Measurements from ENCODE around the gene DIAPH3. TPM values are rescaled to one million over a fixed set of nuclear protein-coding genes. Genes with fewer than 3 reads are reported as not detected.

The DIAPH3 gene
- polyA plus RNA-seq, 1 of the 3 experiments (the other 2 are of a cell fraction): 5.4 TPM

DNA sequence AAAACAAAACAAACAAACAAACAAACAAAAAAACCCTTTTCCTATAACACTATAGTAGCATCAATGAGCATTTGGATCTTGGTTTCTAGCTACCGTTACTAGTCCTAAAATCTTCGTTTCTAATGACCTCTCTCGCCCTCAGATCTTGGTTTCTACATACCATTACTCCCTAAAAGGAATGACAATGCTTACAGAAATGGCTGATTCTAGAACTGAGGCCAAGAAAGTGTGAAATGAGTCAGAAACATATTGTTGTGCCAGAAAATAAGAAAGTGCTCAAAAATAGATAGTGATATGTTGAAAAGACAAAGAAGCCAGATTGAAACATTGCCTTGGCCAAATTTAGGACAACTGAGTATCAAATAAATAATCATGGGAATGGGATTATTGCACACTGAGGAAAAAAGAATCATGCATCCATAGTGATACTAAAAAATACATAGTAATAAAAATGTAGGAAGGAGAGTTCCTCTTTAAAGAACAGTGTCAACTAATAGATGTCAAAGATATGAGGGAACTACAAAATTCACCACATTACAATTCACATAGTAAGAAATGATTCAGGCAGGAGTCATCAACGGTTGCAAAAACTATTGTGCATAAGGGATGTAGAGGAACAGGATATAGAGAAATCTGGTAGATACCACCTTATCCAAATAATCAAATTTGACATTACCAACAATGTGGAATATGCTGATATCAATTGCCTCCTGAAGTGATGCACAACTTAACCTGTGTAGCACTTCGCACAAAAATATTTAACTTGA is 386.6 kb downstream of the DIAPH3 start (continued):
- TF ChIP-seq, protein P1, sequence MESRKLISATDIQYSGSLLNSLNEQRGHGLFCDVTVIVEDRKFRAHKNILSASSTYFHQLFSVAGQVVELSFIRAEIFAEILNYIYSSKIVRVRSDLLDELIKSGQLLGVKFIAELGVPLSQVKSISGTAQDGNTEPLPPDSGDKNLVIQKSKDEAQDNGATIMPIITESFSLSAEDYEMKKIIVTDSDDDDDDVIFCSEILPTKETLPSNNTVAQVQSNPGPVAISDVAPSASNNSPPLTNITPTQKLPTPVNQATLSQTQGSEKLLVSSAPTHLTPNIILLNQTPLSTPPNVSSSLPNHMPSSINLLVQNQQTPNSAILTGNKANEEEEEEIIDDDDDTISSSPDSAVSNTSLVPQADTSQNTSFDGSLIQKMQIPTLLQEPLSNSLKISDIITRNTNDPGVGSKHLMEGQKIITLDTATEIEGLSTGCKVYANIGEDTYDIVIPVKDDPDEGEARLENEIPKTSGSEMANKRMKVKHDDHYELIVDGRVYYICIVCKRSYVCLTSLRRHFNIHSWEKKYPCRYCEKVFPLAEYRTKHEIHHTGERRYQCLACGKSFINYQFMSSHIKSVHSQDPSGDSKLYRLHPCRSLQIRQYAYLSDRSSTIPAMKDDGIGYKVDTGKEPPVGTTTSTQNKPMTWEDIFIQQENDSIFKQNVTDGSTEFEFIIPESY (IDR thresholded peaks at IDR 0.05; ENCODE audit: borderline replicate concordance, low read depth): peak; percentile 44; the same call in 1 of the 2 replicates
- TF ChIP-seq NFIC (IDR thresholded peaks at IDR 0.05; ENCODE audit: borderline replicate concordance) (peak; percentile 73), TCF12 (IDR thresholded peaks at IDR 0.05) (peak; percentile 91), YY1 (IDR thresholded peaks at IDR 0.05; ENCODE audit: low read depth) (0 out of 2 replicates have a peak, but pooled peaks have one; percentile 62), MEF2A (IDR thresholded peaks at IDR 0.05; ENCODE audit: borderline replicate concordance, low read depth) (no peak; the same call in 1 of the 2 replicates)
- TF ChIP-seq, protein P2, sequence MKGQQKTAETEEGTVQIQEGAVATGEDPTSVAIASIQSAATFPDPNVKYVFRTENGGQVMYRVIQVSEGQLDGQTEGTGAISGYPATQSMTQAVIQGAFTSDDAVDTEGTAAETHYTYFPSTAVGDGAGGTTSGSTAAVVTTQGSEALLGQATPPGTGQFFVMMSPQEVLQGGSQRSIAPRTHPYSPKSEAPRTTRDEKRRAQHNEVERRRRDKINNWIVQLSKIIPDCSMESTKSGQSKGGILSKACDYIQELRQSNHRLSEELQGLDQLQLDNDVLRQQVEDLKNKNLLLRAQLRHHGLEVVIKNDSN (IDR thresholded peaks at IDR 0.05; ENCODE audit: borderline replicate concordance, low read depth): no peak
- TF ChIP-seq, protein P3, sequence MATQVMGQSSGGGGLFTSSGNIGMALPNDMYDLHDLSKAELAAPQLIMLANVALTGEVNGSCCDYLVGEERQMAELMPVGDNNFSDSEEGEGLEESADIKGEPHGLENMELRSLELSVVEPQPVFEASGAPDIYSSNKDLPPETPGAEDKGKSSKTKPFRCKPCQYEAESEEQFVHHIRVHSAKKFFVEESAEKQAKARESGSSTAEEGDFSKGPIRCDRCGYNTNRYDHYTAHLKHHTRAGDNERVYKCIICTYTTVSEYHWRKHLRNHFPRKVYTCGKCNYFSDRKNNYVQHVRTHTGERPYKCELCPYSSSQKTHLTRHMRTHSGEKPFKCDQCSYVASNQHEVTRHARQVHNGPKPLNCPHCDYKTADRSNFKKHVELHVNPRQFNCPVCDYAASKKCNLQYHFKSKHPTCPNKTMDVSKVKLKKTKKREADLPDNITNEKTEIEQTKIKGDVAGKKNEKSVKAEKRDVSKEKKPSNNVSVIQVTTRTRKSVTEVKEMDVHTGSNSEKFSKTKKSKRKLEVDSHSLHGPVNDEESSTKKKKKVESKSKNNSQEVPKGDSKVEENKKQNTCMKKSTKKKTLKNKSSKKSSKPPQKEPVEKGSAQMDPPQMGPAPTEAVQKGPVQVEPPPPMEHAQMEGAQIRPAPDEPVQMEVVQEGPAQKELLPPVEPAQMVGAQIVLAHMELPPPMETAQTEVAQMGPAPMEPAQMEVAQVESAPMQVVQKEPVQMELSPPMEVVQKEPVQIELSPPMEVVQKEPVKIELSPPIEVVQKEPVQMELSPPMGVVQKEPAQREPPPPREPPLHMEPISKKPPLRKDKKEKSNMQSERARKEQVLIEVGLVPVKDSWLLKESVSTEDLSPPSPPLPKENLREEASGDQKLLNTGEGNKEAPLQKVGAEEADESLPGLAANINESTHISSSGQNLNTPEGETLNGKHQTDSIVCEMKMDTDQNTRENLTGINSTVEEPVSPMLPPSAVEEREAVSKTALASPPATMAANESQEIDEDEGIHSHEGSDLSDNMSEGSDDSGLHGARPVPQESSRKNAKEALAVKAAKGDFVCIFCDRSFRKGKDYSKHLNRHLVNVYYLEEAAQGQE (IDR thresholded peaks at IDR 0.05; ENCODE audit: low read depth, low read length): no peak

DNA sequence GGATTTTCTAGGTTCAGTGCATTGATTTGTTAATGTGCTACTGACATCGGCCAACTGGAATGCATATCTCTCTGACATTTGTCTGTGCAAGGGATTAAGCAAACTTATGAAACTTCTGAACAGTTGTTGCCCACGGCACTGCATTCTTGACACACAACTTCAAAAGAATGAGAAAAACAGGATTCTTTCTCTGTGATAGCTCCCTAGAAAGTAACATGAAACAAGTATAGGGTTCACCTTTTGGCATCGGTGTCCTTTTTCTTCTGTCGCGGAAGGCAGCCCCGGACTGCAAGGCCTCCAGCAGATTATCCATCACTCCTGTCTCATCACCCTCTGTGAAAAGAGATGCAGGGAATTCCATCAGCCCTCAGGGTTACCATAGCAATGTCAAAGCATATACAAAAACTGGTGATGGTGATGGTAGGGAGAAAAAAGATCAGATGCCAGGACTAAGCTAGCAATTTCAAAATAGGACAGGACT is 389.2 kb downstream of the DIAPH3 start:
- H2AFZ ChIP-seq (ENCODE audit: low read depth): peak overlapping the region; percentile 66; the same call in 1 of the 2 replicates
- TF ChIP-seq FOSL2 (IDR thresholded peaks at IDR 0.05; ENCODE audit: borderline replicate concordance, low read depth): peak; percentile 31; the same call in 1 of the 2 replicates
- TF ChIP-seq TCF12 (IDR thresholded peaks at IDR 0.05): peak; percentile 54
- TF ChIP-seq, protein P3 (IDR thresholded peaks at IDR 0.05; ENCODE audit: low read depth, low read length): no peak
- TF ChIP-seq EP300 (IDR thresholded peaks at IDR 0.05; ENCODE audit: borderline replicate concordance in 1 of 2, low read depth in 1 of 2, low read length in 1 of 2): peak in 1 of 2 experiments; percentile 35; a peak in 2 of 4 replicates
- no peak for TF ChIP-seq TEAD4 (IDR thresholded peaks at IDR 0.05; ENCODE audit: borderline replicate concordance, insufficient read depth)
- TF ChIP-seq TAF1 (IDR thresholded peaks at IDR 0.05; ENCODE audit: borderline replicate concordance, low read depth, low read length): no peak
- peak; percentile 49 for TF ChIP-seq NFIC (IDR thresholded peaks at IDR 0.05; ENCODE audit: borderline replicate concordance)
- TF ChIP-seq, protein P4, sequence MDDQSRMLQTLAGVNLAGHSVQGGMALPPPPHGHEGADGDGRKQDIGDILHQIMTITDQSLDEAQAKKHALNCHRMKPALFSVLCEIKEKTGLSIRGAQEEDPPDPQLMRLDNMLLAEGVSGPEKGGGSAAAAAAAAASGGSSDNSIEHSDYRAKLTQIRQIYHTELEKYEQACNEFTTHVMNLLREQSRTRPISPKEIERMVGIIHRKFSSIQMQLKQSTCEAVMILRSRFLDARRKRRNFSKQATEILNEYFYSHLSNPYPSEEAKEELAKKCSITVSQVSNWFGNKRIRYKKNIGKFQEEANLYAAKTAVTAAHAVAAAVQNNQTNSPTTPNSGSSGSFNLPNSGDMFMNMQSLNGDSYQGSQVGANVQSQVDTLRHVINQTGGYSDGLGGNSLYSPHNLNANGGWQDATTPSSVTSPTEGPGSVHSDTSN (IDR thresholded peaks at IDR 0.05): peak; percentile 83
- TF ChIP-seq FOXJ3 (CRISPR knock-in tag; IDR thresholded peaks at IDR 0.05): no peak
- TF ChIP-seq SIN3A (IDR thresholded peaks at IDR 0.05; ENCODE audit: borderline replicate concordance, low read depth, low read length): no peak
- no peak for TF ChIP-seq ELF1 (IDR thresholded peaks at IDR 0.05)
- TF ChIP-seq RXRA (IDR thresholded peaks at IDR 0.05; ENCODE audit: borderline replicate concordance, low read depth): peak; percentile 35; the same call in 1 of the 2 replicates
- no peak for TF ChIP-seq RFX5 (IDR thresholded peaks at IDR 0.05; ENCODE audit: low read length)

More for the DNA sequence above, 389.2 kb downstream of the DIAPH3 start:
- H3K36me3 ChIP-seq (replicated peaks in 1 of 2; ENCODE audit: control insufficient read depth in 1 of 2, insufficient read depth in 2 of 2, low read length in 1 of 2): no peaks in the 10 kb centered on the region
- peaks cover 3% of the 10 kb centered on the region; the same call in 1 of the 2 replicates for H3K79me2 ChIP-seq (ENCODE audit: insufficient read depth)
- CTCF ChIA-PET: no interaction called here
- peaks cover 52% of the 10 kb centered on the region for H3F3A ChIP-seq (replicated peaks; ENCODE audit: insufficient read depth)
- H3K4me1 ChIP-seq (ENCODE audit: control insufficient read depth in 1 of 2, insufficient read depth in 2 of 2, low read depth in 1 of 2, low read length in 1 of 2): peaks cover 2 to 69% of the 10 kb centered on the region in 2 experiments
- no peaks in the 10 kb centered on the region for H3K9me2 ChIP-seq
- WGBS (ENCODE audit: low lambda C conversion rate): 30% methylated on average over 6 of the region's 6 CpGs
- H3K9ac ChIP-seq: peak overlapping the region; percentile 67
- peak overlapping the region; percentile 60 to 94; a peak in 3 of 4 replicates for H3K27ac ChIP-seq (ENCODE audit: low read depth in 2 of 2, low read length in 1 of 2)
- POLR2A ChIA-PET: no interaction called here
- peak overlapping the region; percentile 70 for H3K4me2 ChIP-seq
- no peaks in the 10 kb centered on the region for H3K27me3 ChIP-seq (ENCODE audit: insufficient read depth)
- H3K9me3 ChIP-seq: no peaks in the 10 kb centered on the region
- DNase-seq: no peak
- H4K20me1 ChIP-seq (ENCODE audit: insufficient read depth): no peaks in the 10 kb centered on the region
- peak overlapping the region in 1 of 2 experiments; percentile 35; a peak in 3 of 4 replicates for H3K4me3 ChIP-seq (ENCODE audit: low read depth in 2 of 2, low read length in 1 of 2)

Data from SK-N-SH (cell line).